Ovary (tissue), 3 donors: Measurements from ENCODE around the gene PXMP4.

Experiments
- CTCF ChIP-seq, 3 donors: fragments of 450-650 bp in 2 of 3; fragments of 200-600 bp in 1 of 3; IDR thresholded peaks; one replicate each; pipeline versions ENCODE4 v1.5.1 to v1.8.0; 2016 to 2022; ENCODE audit warnings: antibody characterized with exemption in 3 of 3, mild to moderate bottlenecking in 1 of 3
- EP300 ChIP-seq: sonication (generic); formaldehyde crosslinking; IDR thresholded peaks from one replicate; pipeline ENCODE4 v1.6.1; 2017; ENCODE audit warnings: antibody characterized with exemption
- POLR2A ChIP-seq: fragments of 450-650 bp; IDR thresholded peaks from one replicate; pipeline ENCODE4 v1.6.1; 2017; ENCODE audit warnings: antibody characterized with exemption, mild to moderate bottlenecking, moderate library complexity
- donor health status: DM: no; HTN: no; CAD: no.

- TF ChIP-seq CTCF (IDR thresholded peaks at IDR 0.05) (no peak), POLR2A (no peak), EP300 (no peak)
Measured at GRCh38 chr20:33761698-33762250, 41.7 kb upstream of the PXMP4 start.
